Epithelial cell of esophagus (primary cell): ENCODE results near the gene GALR1.

ENCODE experiments used
- DNase-seq: peaks from one replicate; pipeline ENCODE4 v3.0.0; 2010; ENCODE audit warnings: low read depth
- H3K4me3 ChIP-seq: 2 replicates; pipeline ENCODE4 v1.5.1; 2011; ENCODE audit warnings: mild to moderate bottlenecking, low read length, control low read depth
- CTCF ChIP-seq: IDR thresholded peaks from 2 replicates; pipeline ENCODE4 v1.5.1; 2011; ENCODE audit warnings: low read depth, mild to moderate bottlenecking, low read length, control low read depth, inconsistent platforms; ENCODE audit not compliant: insufficient read depth; ENCODE audit errors: missing control alignments

Gene GALR1

GRCh38 chr18:77250501-77250925 lies 865 bp downstream of the GALR1 start:
- no peak for TF ChIP-seq CTCF
- no peak overlapping the region for H3K4me3 ChIP-seq
- DNase-seq: no peak

GRCh38 chr18:77250926-77251729 lies 1.5 kb downstream of the GALR1 start:
- H3K4me3 ChIP-seq: no peak overlapping the region
- TF ChIP-seq CTCF: no peak
- DNase-seq: peak; percentile 24

GRCh38 chr18:77251730-77252050 lies 2.0 kb downstream of the GALR1 start:
- TF ChIP-seq CTCF: no peak
- no peak for DNase-seq
- no peak overlapping the region for H3K4me3 ChIP-seq

- H3K4me3 ChIP-seq: no peak overlapping the region
- no peak for TF ChIP-seq CTCF
- DNase-seq: peak; percentile 41
These were observed 5.2 kb downstream of the GALR1 start for GRCh38 chr18:77254711-77255405.

GRCh38 chr18:77255426-77256105 lies 5.9 kb downstream of the GALR1 start:
- no peak overlapping the region for H3K4me3 ChIP-seq
- TF ChIP-seq CTCF: no peak
- DNase-seq: no peak

GRCh38 chr18:77262643-77263465 lies 13.2 kb downstream of the GALR1 start:
- no peak for DNase-seq
- no peak for TF ChIP-seq CTCF
- H3K4me3 ChIP-seq: no peak overlapping the region
